ENCODE data around the gene HPCAL1.
"Not testable (repeated sequence)": the region's sequence is repeated elsewhere in the genome, so short reads cannot be mapped to it uniquely, and the experiment has no call there.

HPCAL1 gene

GRCh38 chr2:10442469-10443126 lies 139.9 kb downstream of the HPCAL1 start:
- not testable (repeated sequence) for DNase-seq (ENCODE audit: low read depth)

- peak; percentile 48 for DNase-seq (ENCODE audit: low read depth)
These were observed 141.8 kb downstream of the HPCAL1 start for GRCh38 chr2:10444463-10444862.

- DNase-seq (ENCODE audit: low read depth) = no peak
These were observed 143.9 kb downstream of the HPCAL1 start for GRCh38 chr2:10446631-10447030.

GRCh38 chr2:10447300-10447894 lies 144.7 kb downstream of the HPCAL1 start:
- DNase-seq (ENCODE audit: low read depth) = no peak

- peak; percentile 98 for DNase-seq (ENCODE audit: low read depth)
These were observed 145.3 kb downstream of the HPCAL1 start, which contains the start of gene ODC1 for GRCh38 chr2:10447895-10448575. TSS of gene ODC1 (minus strand) at chr2:10448327. CDS start at chr2:10445032, 3,295 bp downstream.

- peak; percentile 92 for DNase-seq (ENCODE audit: low read depth)
These were observed 146.1 kb downstream of the HPCAL1 start for GRCh38 chr2:10448576-10449485.

GRCh38 chr2:10449486-10449831 lies 146.8 kb downstream of the HPCAL1 start:
- DNase-seq (ENCODE audit: low read depth) = no peak

- no peak for DNase-seq (ENCODE audit: low read depth)
These were observed 147.4 kb downstream of the HPCAL1 start for GRCh38 chr2:10449838-10450691.

GRCh38 chr2:10451819-10452218 lies 149.1 kb downstream of the HPCAL1 start:
- no peak for DNase-seq (ENCODE audit: low read depth)

GRCh38 chr2:10452312-10452711 lies 149.6 kb downstream of the HPCAL1 start:
- DNase-seq (ENCODE audit: low read depth) = no peak

- no peak for DNase-seq (ENCODE audit: low read depth)
These were observed 150.5 kb downstream of the HPCAL1 start for GRCh38 chr2:10452956-10453904.

GRCh38 chr2:10453905-10454298 lies 151.2 kb downstream of the HPCAL1 start:
- DNase-seq (ENCODE audit: low read depth) = no peak

- no peak for DNase-seq (ENCODE audit: low read depth)
These were observed 151.8 kb downstream of the HPCAL1 start for GRCh38 chr2:10454505-10454904.

GRCh38 chr2:10457195-10457594 lies 154.5 kb downstream of the HPCAL1 start:
- DNase-seq (ENCODE audit: low read depth) = not testable (repeated sequence)

- no peak for DNase-seq (ENCODE audit: low read depth)
These were observed 155.3 kb downstream of the HPCAL1 start for GRCh38 chr2:10457846-10458598.

- no peak for DNase-seq (ENCODE audit: low read depth)
These were observed 157.7 kb downstream of the HPCAL1 start for GRCh38 chr2:10460366-10460796.

GRCh38 chr2:10462178-10463083 lies 159.7 kb downstream of the HPCAL1 start:
- DNase-seq (ENCODE audit: low read depth) = no peak

- DNase-seq (ENCODE audit: low read depth) = no peak
These were observed 163.2 kb downstream of the HPCAL1 start for GRCh38 chr2:10465910-10466309.

Measured in activated T-cell treated with anti-CD3 and anti-CD28 coated beads for 24 hours (primary cell).